ENCODE results near the gene TMEM253. TPM values are rescaled to one million over a fixed set of nuclear protein-coding genes. Genes with fewer than 3 reads are reported as not detected.
A peak's percentile ranks its signal among the peaks of the same experiment; 100 is the strongest.

TMEM253 gene
- total RNA-seq, 1 donor from 2014 or later, result 1.4 TPM

DNA sequence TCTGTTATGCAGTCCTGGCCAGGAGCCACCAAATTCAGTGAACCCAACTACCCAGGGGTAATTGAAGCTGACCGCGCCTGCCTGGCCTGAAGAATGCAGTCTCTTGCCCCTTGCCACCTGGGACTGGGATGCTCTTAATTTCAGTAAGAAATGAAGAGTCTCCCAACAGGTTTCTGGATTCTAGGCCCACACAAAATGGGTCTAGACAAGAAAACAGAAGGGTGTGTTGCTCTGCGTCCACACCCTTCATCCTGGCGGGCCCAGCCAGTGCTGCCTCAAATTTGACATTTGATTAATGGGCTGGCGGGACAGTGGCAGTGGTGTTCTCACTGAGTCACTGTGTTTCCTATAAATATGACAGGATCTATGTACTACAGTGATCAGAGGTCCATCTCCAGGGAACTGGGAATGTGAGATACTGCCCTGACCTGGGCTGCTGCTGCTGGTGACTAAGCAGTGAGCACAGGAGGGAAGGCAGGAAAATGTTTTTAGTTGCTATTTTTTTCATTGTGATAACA is 6.5 kb downstream of the TMEM253 start:
- Mint-ChIP-seq H3K9me3 (ENCODE audit: unreplicated experiment) (no peaks in the 10 kb centered on the region), H3K4me1 (ENCODE audit: low read depth, unreplicated experiment) (peaks cover 36% of the 10 kb centered on the region), H3K36me3 (ENCODE audit: low read depth, unreplicated experiment) (no peaks in the 10 kb centered on the region), H3K4me3 (ENCODE audit: unreplicated experiment) (no peak overlapping the region), H3K27me3 (ENCODE audit: low read depth, unreplicated experiment) (no peaks in the 10 kb centered on the region), H3K27ac (ENCODE audit: unreplicated experiment) (peak overlapping the region; percentile 79)
- peaks cover 25% of the 10 kb centered on the region for H3K4me1 ChIP-seq (ENCODE audit: insufficient read depth, low read length)
- FAIRE-seq (no peak), DNase-seq (ENCODE audit: low read depth) (peak; percentile 24)
- H3K4me3 ChIP-seq (ENCODE audit: insufficient read depth, low read depth, low read length), result no peak overlapping the region
- TF ChIP-seq, protein P1, sequence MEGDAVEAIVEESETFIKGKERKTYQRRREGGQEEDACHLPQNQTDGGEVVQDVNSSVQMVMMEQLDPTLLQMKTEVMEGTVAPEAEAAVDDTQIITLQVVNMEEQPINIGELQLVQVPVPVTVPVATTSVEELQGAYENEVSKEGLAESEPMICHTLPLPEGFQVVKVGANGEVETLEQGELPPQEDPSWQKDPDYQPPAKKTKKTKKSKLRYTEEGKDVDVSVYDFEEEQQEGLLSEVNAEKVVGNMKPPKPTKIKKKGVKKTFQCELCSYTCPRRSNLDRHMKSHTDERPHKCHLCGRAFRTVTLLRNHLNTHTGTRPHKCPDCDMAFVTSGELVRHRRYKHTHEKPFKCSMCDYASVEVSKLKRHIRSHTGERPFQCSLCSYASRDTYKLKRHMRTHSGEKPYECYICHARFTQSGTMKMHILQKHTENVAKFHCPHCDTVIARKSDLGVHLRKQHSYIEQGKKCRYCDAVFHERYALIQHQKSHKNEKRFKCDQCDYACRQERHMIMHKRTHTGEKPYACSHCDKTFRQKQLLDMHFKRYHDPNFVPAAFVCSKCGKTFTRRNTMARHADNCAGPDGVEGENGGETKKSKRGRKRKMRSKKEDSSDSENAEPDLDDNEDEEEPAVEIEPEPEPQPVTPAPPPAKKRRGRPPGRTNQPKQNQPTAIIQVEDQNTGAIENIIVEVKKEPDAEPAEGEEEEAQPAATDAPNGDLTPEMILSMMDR (IDR thresholded peaks at IDR 0.05; ENCODE audit: insufficient read depth, low read depth, low read length), result no peak
- TF ChIP-seq EZH2 (IDR thresholded peaks at IDR 0.05; ENCODE audit: insufficient read depth, low read length), result no peak
- no peaks in the 10 kb centered on the region for H3K79me2 ChIP-seq (ENCODE audit: insufficient read depth, low read length)
- H3K9me3 ChIP-seq (ENCODE audit: insufficient read depth, low read depth, low read length), result no peaks in the 10 kb centered on the region
- H3K4me2 ChIP-seq (ENCODE audit: low read length), result peak overlapping the region; percentile 50
- H3K27ac ChIP-seq (ENCODE audit: low read depth, low read length), result peak overlapping the region; percentile 28
- H2AFZ ChIP-seq (ENCODE audit: low read depth, low read length), result peak overlapping the region; percentile 69
- no peaks in the 10 kb centered on the region for H3K27me3 ChIP-seq (ENCODE audit: insufficient read depth, low read length)
- no peaks in the 10 kb centered on the region for H3K36me3 ChIP-seq (ENCODE audit: insufficient read depth, low read length)
- peak overlapping the region; percentile 26 for H3K9ac ChIP-seq (ENCODE audit: low read length)
- no peaks in the 10 kb centered on the region for H4K20me1 ChIP-seq (ENCODE audit: insufficient read depth, low read length)

DNA sequence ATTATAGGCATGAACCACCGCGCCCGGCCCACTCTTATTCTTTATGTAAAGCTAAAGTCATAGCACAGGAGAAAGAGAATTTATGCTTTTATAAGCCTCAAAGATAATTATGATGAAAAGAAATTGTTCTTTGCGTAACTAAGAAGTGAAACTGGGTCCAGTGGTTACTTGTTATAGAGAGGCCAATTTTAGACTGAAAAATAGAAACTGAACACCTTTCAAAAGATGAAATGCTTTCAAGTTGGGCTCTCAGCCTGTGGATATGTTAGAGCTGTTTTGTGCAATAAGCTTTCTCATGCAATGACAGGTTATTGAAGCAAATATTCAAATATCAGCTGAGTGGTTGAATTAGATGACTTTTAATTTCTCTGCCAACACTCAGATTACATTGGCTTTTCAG is 7.9 kb downstream of the TMEM253 start:
- H3K4me3 ChIP-seq (ENCODE audit: insufficient read depth, low read depth, low read length), result no peak overlapping the region
- no peaks in the 10 kb centered on the region for H3K36me3 ChIP-seq (ENCODE audit: insufficient read depth, low read length)
- no peak for DNase-seq (ENCODE audit: low read depth)
- H2AFZ ChIP-seq (ENCODE audit: low read depth, low read length), result no peak overlapping the region
- no peaks in the 10 kb centered on the region for H3K27me3 ChIP-seq (ENCODE audit: insufficient read depth, low read length)
- H3K4me1 ChIP-seq (ENCODE audit: insufficient read depth, low read length), result peaks cover 19% of the 10 kb centered on the region
- no peak for FAIRE-seq
- Mint-ChIP-seq H3K9me3 (ENCODE audit: unreplicated experiment) (no peaks in the 10 kb centered on the region), H3K27ac (ENCODE audit: unreplicated experiment) (peak overlapping the region; percentile 18), H3K4me3 (ENCODE audit: unreplicated experiment) (no peak overlapping the region), H3K4me1 (ENCODE audit: low read depth, unreplicated experiment) (peaks cover 27% of the 10 kb centered on the region), H3K36me3 (ENCODE audit: low read depth, unreplicated experiment) (no peaks in the 10 kb centered on the region), H3K27me3 (ENCODE audit: low read depth, unreplicated experiment) (no peaks in the 10 kb centered on the region)
- no peak overlapping the region for H3K9ac ChIP-seq (ENCODE audit: low read length)
- H3K9me3 ChIP-seq (ENCODE audit: insufficient read depth, low read depth, low read length), result no peaks in the 10 kb centered on the region
- H3K27ac ChIP-seq (ENCODE audit: low read depth, low read length), result no peak overlapping the region
- H3K79me2 ChIP-seq (ENCODE audit: insufficient read depth, low read length), result no peaks in the 10 kb centered on the region
- H3K4me2 ChIP-seq (ENCODE audit: low read length), result no peak overlapping the region
- TF ChIP-seq, protein P1 (IDR thresholded peaks at IDR 0.05; ENCODE audit: insufficient read depth, low read depth, low read length), result no peak
- no peak for TF ChIP-seq EZH2 (IDR thresholded peaks at IDR 0.05; ENCODE audit: insufficient read depth, low read length)
- H4K20me1 ChIP-seq (ENCODE audit: insufficient read depth, low read length), result no peaks in the 10 kb centered on the region

DNA sequence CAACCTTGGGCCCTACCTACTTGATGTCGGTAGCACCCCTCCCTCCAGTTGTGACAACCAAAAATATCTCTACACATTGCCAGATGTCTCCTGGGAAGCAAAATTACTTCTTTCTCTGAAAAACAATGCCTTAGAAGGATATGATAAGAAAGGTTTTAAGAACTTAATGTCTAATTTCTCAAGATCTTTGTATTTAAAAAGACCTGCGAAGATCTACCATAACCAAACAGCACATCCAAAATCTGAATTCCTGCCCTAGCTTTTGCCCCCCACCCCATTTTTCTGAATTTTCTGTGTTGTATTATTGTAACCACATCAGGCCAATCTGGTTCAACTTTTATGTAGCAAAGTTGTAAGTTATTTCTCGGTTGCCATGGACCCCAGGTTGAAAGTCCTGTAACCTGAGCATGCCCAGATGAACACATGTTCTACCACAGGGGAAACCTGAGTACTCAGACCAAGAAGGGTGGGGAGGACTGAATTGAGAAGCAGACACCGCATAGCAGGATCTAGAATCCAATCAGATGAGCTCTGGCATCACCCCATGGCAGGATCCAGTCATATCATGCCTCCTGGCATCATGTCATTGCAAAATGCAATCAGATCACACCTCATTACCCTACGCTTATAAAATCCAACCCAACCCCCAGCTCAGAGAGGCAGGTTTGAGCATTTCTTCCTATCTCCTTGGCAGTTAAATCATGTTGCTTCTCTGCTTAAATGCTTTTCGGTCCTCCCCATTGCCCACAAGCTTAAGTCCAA is 8.7 kb downstream of the TMEM253 start:
- peaks cover 25% of the 10 kb centered on the region for H3K4me1 Mint-ChIP-seq (ENCODE audit: low read depth, unreplicated experiment)
- no peaks in the 10 kb centered on the region for H3K27me3 Mint-ChIP-seq (ENCODE audit: low read depth, unreplicated experiment)
- Histone ChIP-seq H3K9me3 (ENCODE audit: insufficient read depth, low read depth, low read length) (no peaks in the 10 kb centered on the region), H2AFZ (ENCODE audit: low read depth, low read length) (no peak overlapping the region), H3K4me3 (ENCODE audit: insufficient read depth, low read depth, low read length) (no peak overlapping the region), H3K4me2 (ENCODE audit: low read length) (no peak overlapping the region), H3K36me3 (ENCODE audit: insufficient read depth, low read length) (no peaks in the 10 kb centered on the region), H4K20me1 (ENCODE audit: insufficient read depth, low read length) (no peaks in the 10 kb centered on the region), H3K9ac (ENCODE audit: low read length) (no peak overlapping the region), H3K4me1 (ENCODE audit: insufficient read depth, low read length) (peaks cover 14% of the 10 kb centered on the region), H3K27ac (ENCODE audit: low read depth, low read length) (no peak overlapping the region), H3K27me3 (ENCODE audit: insufficient read depth, low read length) (no peaks in the 10 kb centered on the region), H3K79me2 (ENCODE audit: insufficient read depth, low read length) (no peaks in the 10 kb centered on the region)
- H3K27ac Mint-ChIP-seq (ENCODE audit: unreplicated experiment), result no peak overlapping the region
- FAIRE-seq, result no peak
- no peak for TF ChIP-seq EZH2 (IDR thresholded peaks at IDR 0.05; ENCODE audit: insufficient read depth, low read length)
- TF ChIP-seq, protein P1 (IDR thresholded peaks at IDR 0.05; ENCODE audit: insufficient read depth, low read depth, low read length), result no peak
- H3K4me3 Mint-ChIP-seq (ENCODE audit: unreplicated experiment), result no peak overlapping the region
- H3K9me3 Mint-ChIP-seq (ENCODE audit: unreplicated experiment), result no peaks in the 10 kb centered on the region
- no peak for DNase-seq (ENCODE audit: low read depth)
- H3K36me3 Mint-ChIP-seq (ENCODE audit: low read depth, unreplicated experiment), result no peaks in the 10 kb centered on the region

All from astrocyte (in vitro differentiated cells and primary cell).